Esophagus squamous epithelium (tissue), 5 donors: Measurements from ENCODE around the gene IFI27L1. TPM values are rescaled to one million over a fixed set of nuclear protein-coding genes. Genes with fewer than 3 reads are reported as not detected.

Experiments
- DNase-seq: peaks from one replicate; lab custom pipeline; 2025; lab: John Stamatoyannopoulos, UW
- H3K27ac ChIP-seq, 4 donors: fragments of 200-600 bp; sonication (generic); one replicate each; pipeline ENCODE4 v1.5.1; 2016 to 2019; ENCODE audit warnings: mild to moderate bottlenecking in 1 of 4
- H3K27me3 ChIP-seq, 4 donors: fragments of 200-600 bp; sonication (generic); 1 replicate in 3 of 4; 2 replicates in 1 of 4; pipeline versions ENCODE4 v1.5.1 to v1.6.0; 2017 to 2021; ENCODE audit warnings: antibody characterized with exemption in 1 of 4
- H3K36me3 ChIP-seq, 3 donors: fragments of 200-600 bp; sonication (generic); one replicate each; pipeline ENCODE4 v1.5.1; 2016 to 2019
- H3K4me1 ChIP-seq, 3 donors: fragments of 200-600 bp; sonication (generic); one replicate each; pipeline ENCODE4 v1.5.1; 2017 to 2019
- H3K4me3 ChIP-seq, 4 donors: fragments of 200-600 bp; sonication (generic); 1 replicate in 3 of 4; 2 replicates in 1 of 4; pipeline ENCODE4 v1.5.1; 2016 to 2019; ENCODE audit warnings: mild to moderate bottlenecking in 2 of 4, moderate library complexity in 1 of 4
- H3K9me3 ChIP-seq, 3 donors: fragments of 200-600 bp; sonication (generic); one replicate each; pipeline ENCODE4 v1.5.1; 2016 to 2019
- CTCF ChIP-seq, 6 experiments: fragments of 450-650 bp in 4 of 6; fragments of 200-600 bp in 2 of 6; sonication (generic) in 2 of 6; IDR thresholded peaks; one replicate each; pipeline ENCODE4 v1.5.1; 2016 to 2019; ENCODE audit warnings: antibody characterized with exemption in 6 of 6, mild to moderate bottlenecking in 4 of 6, moderate library complexity in 4 of 6
- POLR2A ChIP-seq, 4 donors: fragments of 450-650 bp; IDR thresholded peaks; one replicate each; pipeline ENCODE4 v1.6.1; 2017; ENCODE audit warnings: antibody characterized with exemption in 4 of 4, mild to moderate bottlenecking in 4 of 4, moderate library complexity in 3 of 4
- WGBS, 2 donors: methylation state at CpG; one replicate each; pipeline ENCODE4 v1.1.5; 2018; 5-methylcytosine and 5-hydroxymethylcytosine counted together
- intact Hi-C: fragments of 100-400 bp; cut with DNase I; formaldehyde crosslinking; loops from one replicate; pipeline ENCODE4 v1.15.0; 2022
- total RNA-seq, 4 donors: library from RNA; depleted of rRNA; stranded (reverse); fragments of >200 nt; gene quantifications; one replicate each; pipeline ENCODE4 v1.1.0, GENCODE V29; 2016
- donor health status: DM: yes; HTN: yes; CAD: no.

Gene IFI27L1
- total RNA-seq, 4 donors from 2014 or later: 1.9 to 12.5 (median 8.6) TPM

- peak overlapping the region in 3 of 4 donors; percentile 82 to 90 (median 82) for H3K27ac ChIP-seq
- no peaks in the 10 kb centered on the region for H3K27me3 ChIP-seq
- intact Hi-C loops: no loop called here
- DNase-seq: no peak
- H3K36me3 ChIP-seq: no peaks in the 10 kb centered on the region
- 60 to 70% methylated on average over 5 of the region's 6 CpGs for WGBS, 2 donors
- H3K4me1 ChIP-seq: peaks cover 10 to 68% (median 31%) of the 10 kb centered on the region in 3 donors
- no peak for TF ChIP-seq CTCF (IDR thresholded peaks at IDR 0.05)
- no peak for TF ChIP-seq POLR2A (IDR thresholded peaks at IDR 0.05)
- H3K9me3 ChIP-seq: no peaks in the 10 kb centered on the region
- peak overlapping the region in 3 of 4 donors; percentile 37 to 65 (median 48) for H3K4me3 ChIP-seq
Measured at GRCh38 chr14:94112513-94113063, 31.5 kb downstream of the IFI27L1 start.

- TF ChIP-seq POLR2A (IDR thresholded peaks at IDR 0.05) (no peak), CTCF (IDR thresholded peaks at IDR 0.05) (no peak)
- peak overlapping the region in 3 of 4 donors; percentile 82 to 90 (median 82) for H3K27ac ChIP-seq
- DNase-seq: no peak
- H3K4me1 ChIP-seq: peaks cover 10 to 68% (median 31%) of the 10 kb centered on the region in 3 donors
- H3K9me3 ChIP-seq: no peaks in the 10 kb centered on the region
- WGBS, 2 donors: 53 to 60% methylated on average over 7 of the region's 7 CpGs
- intact Hi-C loops: no loop called here
- H3K27me3 ChIP-seq: no peaks in the 10 kb centered on the region
- peak overlapping the region in 2 of 4 donors; percentile 37 to 65 for H3K4me3 ChIP-seq
- H3K36me3 ChIP-seq: no peaks in the 10 kb centered on the region
Measured at GRCh38 chr14:94113073-94113472, 32.0 kb downstream of the IFI27L1 start.

- Histone ChIP-seq H3K36me3 (no peaks in the 10 kb centered on the region), H3K4me1 (peaks cover 10 to 68% (median 31%) of the 10 kb centered on the region in 3 donors), H3K9me3 (no peaks in the 10 kb centered on the region), H3K27ac (peak overlapping the region; percentile 3 to 90 (median 82)), H3K4me3 (peak overlapping the region in 2 of 4 donors; percentile 1 to 65), H3K27me3 (no peaks in the 10 kb centered on the region)
- no peak for DNase-seq
- intact Hi-C loops: no loop called here
- 26 to 48% methylated on average over 6 of the region's 6 CpGs for WGBS, 2 donors
- TF ChIP-seq CTCF (IDR thresholded peaks at IDR 0.05): no peak
- TF ChIP-seq POLR2A (IDR thresholded peaks at IDR 0.05): no peak
Measured at GRCh38 chr14:94113490-94113889, 32.4 kb downstream of the IFI27L1 start.

- peaks cover 10 to 65% (median 31%) of the 10 kb centered on the region in 3 donors for H3K4me1 ChIP-seq
- H3K36me3 ChIP-seq: no peaks in the 10 kb centered on the region
- intact Hi-C loops: no loop called here
- peaks cover 0 to 5% (median 0%) of the 10 kb centered on the region in 4 donors for H3K27me3 ChIP-seq
- peaks cover 0 to 3% (median 0%) of the 10 kb centered on the region in 3 donors for H3K9me3 ChIP-seq
- no peak for DNase-seq
- TF ChIP-seq POLR2A (IDR thresholded peaks at IDR 0.05) (no peak), CTCF (IDR thresholded peaks at IDR 0.05) (no peak)
- 63 to 69% methylated on average over 3 to 5 of the region's 5 CpGs for WGBS, 2 donors
- peak overlapping the region in 2 of 4 donors; percentile 1 to 65 for H3K4me3 ChIP-seq
- peak overlapping the region; percentile 3 to 90 (median 82) for H3K27ac ChIP-seq
Measured at GRCh38 chr14:94113908-94114588, 32.9 kb downstream of the IFI27L1 start.

- Histone ChIP-seq H3K4me1 (peaks cover 10 to 59% (median 28%) of the 10 kb centered on the region in 3 donors), H3K36me3 (no peaks in the 10 kb centered on the region), H3K27me3 (peaks cover 0 to 8% (median 0%) of the 10 kb centered on the region in 4 donors), H3K9me3 (peaks cover 0 to 8% (median 4%) of the 10 kb centered on the region in 3 donors), H3K4me3 (peak overlapping the region in 1 of 4 donors; percentile 19), H3K27ac (peak overlapping the region in 3 of 4 donors; percentile 82 to 90 (median 82))
- TF ChIP-seq CTCF (IDR thresholded peaks at IDR 0.05) (no peak), POLR2A (IDR thresholded peaks at IDR 0.05) (no peak)
- intact Hi-C loops: no loop called here
- DNase-seq: no peak
- 67 to 93% methylated on average over 3 to 5 of the region's 5 CpGs for WGBS, 2 donors
Measured at GRCh38 chr14:94114589-94115057, 33.5 kb downstream of the IFI27L1 start.
